PC-9 (cell line): Measurements from ENCODE around the gene ADAMTS8. TPM values are rescaled to one million over a fixed set of nuclear protein-coding genes. Genes with fewer than 3 reads are reported as not detected.

Experiments used
- BruUV-seq: library from RNA; stranded (reverse); fragments of 400-500 nt; replicated peaks from 2 replicates; lab custom pipeline; 2021; lab: Mats Ljungman, UMichigan
- CTCF ChIA-PET: fragments of 300-600 bp; sonication (Branson Sonifier 250); formaldehyde crosslinking; loops from one replicate; lab custom pipeline; 2022; ENCODE audit warnings: antibody characterized with exemption; lab: Charles Lee
- POLR2A ChIA-PET: fragments of 300-600 bp; sonication (Branson Sonifier 250); formaldehyde crosslinking; loops from one replicate; lab custom pipeline; 2022; ENCODE audit warnings: antibody characterized with exemption; ENCODE audit not compliant: unreplicated experiment; lab: Charles Lee
- DNase-seq, 2 experiments: peaks; one replicate each; pipeline versions ENCODE4 v3.0.0 to v3.0.0-alpha.2; 2015 to 2022; ENCODE audit warnings: mixed read lengths in 1 of 2
- H2AFZ ChIP-seq: fragments of 200-600 bp; sonication (generic); 2 replicates; pipeline ENCODE4 v1.8.1; 2017; ENCODE audit warnings: antibody characterized with exemption
- H3F3A ChIP-seq: fragments of 200-600 bp; sonication (generic); 2 replicates; pipeline ENCODE4 v1.8.1; 2017; ENCODE audit warnings: antibody characterized with exemption, mild to moderate bottlenecking, low read depth; ENCODE audit not compliant: insufficient read depth
- H3K27ac ChIP-seq: fragments of 200-600 bp; sonication (generic); 2 replicates; pipeline ENCODE4 v1.6.1; 2016; ENCODE audit warnings: mixed run types
- H3K27me3 ChIP-seq: fragments of 200-600 bp; sonication (generic); 2 replicates; pipeline ENCODE4 v1.6.1; 2016; ENCODE audit warnings: low read depth, mixed run types; ENCODE audit not compliant: insufficient read depth
- H3K36me3 ChIP-seq: fragments of 200-600 bp; sonication (generic); 2 replicates; pipeline ENCODE4 v1.6.1; 2016; ENCODE audit warnings: low read depth, mixed run types
- H3K4me1 ChIP-seq: fragments of 200-600 bp; sonication (generic); replicated peaks from 2 replicates; pipeline ENCODE4 v1.6.1; 2016; ENCODE audit warnings: mixed run types; ENCODE audit not compliant: insufficient read depth
- H3K4me2 ChIP-seq: fragments of 200-600 bp; sonication (generic); 2 replicates; pipeline ENCODE4 v1.6.1; 2017; ENCODE audit warnings: mixed run types
- H3K4me3 ChIP-seq: fragments of 200-600 bp; sonication (generic); 2 replicates; pipeline ENCODE4 v1.6.1; 2016; ENCODE audit warnings: mixed run types
- H3K79me2 ChIP-seq: fragments of 200-600 bp; sonication (generic); 2 replicates; pipeline ENCODE4 v1.6.1; 2017; ENCODE audit warnings: low read depth, mixed run types
- H3K9me2 ChIP-seq: fragments of 200-600 bp; sonication (generic); 2 replicates; pipeline ENCODE4 v1.8.1; 2017; ENCODE audit warnings: mild to moderate bottlenecking; ENCODE audit not compliant: insufficient read depth
- H3K9me3 ChIP-seq: fragments of 200-600 bp; sonication (generic); 2 replicates; pipeline ENCODE4 v1.8.1; 2016; ENCODE audit warnings: low read depth; ENCODE audit not compliant: insufficient read depth
- H4K20me1 ChIP-seq: fragments of 200-600 bp; sonication (generic); 2 replicates; pipeline ENCODE4 v1.8.1; 2017; ENCODE audit not compliant: insufficient read depth
- CTCF ChIP-seq: fragments of 200-600 bp; sonication (generic); conservative IDR thresholded peaks from 2 replicates; pipeline ENCODE4 v1.6.1; 2017; ENCODE audit warnings: mixed run types, antibody characterized with exemption, mild to moderate bottlenecking, moderate library complexity
- EZH2 ChIP-seq: fragments of 200-600 bp; sonication (generic); IDR thresholded peaks from 2 replicates; pipeline ENCODE4 v1.8.0; 2017; ENCODE audit warnings: antibody characterized with exemption, low read depth
- intact Hi-C: fragments of 100-400 bp; cut with micrococcal nuclease; formaldehyde crosslinking; loops from one replicate; pipeline ENCODE4 v1.10.0; 2022; ENCODE audit not compliant: unreplicated experiment
- total RNA-seq: library from RNA; stranded (reverse); gene quantifications from 2 replicates; pipeline ENCODE4 v1.2.3, GENCODE V29; 2021

ADAMTS8 gene
- total RNA-seq, 1 experiment from 2014 or later, result not detected

GRCh38 chr11:130413405-130414106, 14.9 kb downstream of the ADAMTS8 start:
- Histone ChIP-seq H3K9me2 (no peaks in the 10 kb centered on the region), H3K79me2 (no peaks in the 10 kb centered on the region), H3F3A (0 out of 2 replicates have a peak, but pooled peaks cover 5% of the 10 kb centered on the region), H2AFZ (no peak overlapping the region), H3K9me3 (no peaks in the 10 kb centered on the region), H3K4me2 (no peak overlapping the region), H3K36me3 (no peaks in the 10 kb centered on the region), H3K27ac (no peak overlapping the region), H3K4me1 (no peaks in the 10 kb centered on the region), H4K20me1 (no peaks in the 10 kb centered on the region), H3K27me3 (peaks cover 21% of the 10 kb centered on the region; the same call in 1 of the 2 replicates), H3K4me3 (no peak overlapping the region)
- POLR2A ChIA-PET, result interaction anchor here (0.6 kb wide), 1 partner anchor 253 kb away, joined by 4 read pairs; no protein-coding TSS in a partner anchor
- intact Hi-C loops, result no loop called here
- TF ChIP-seq EZH2 (no peak), CTCF (no peak)
- DNase-seq, result peak in 1 of 2 experiments; percentile 50
- CTCF ChIA-PET, result no interaction called here
- no TSS peak for BruUV-seq

- no peak overlapping the region for H3K4me2 ChIP-seq
- POLR2A ChIA-PET, result no interaction called here
- no peaks in the 10 kb centered on the region for H3K79me2 ChIP-seq
- BruUV-seq, result no TSS peak
- H3K36me3 ChIP-seq, result no peaks in the 10 kb centered on the region
- no peaks in the 10 kb centered on the region for H4K20me1 ChIP-seq
- H3K27me3 ChIP-seq, result peaks cover 14% of the 10 kb centered on the region; the same call in 1 of the 2 replicates
- no peaks in the 10 kb centered on the region; the same call in 1 of the 2 replicates for H3K4me1 ChIP-seq
- no peak overlapping the region for H3K27ac ChIP-seq
- intact Hi-C loops, result no loop called here
- no peak overlapping the region for H2AFZ ChIP-seq
- CTCF ChIA-PET, result no interaction called here
- no peak for DNase-seq
- H3K4me3 ChIP-seq, result no peak overlapping the region
- no peaks in the 10 kb centered on the region for H3K9me2 ChIP-seq
- H3F3A ChIP-seq, result 0 out of 2 replicates have a peak, but pooled peaks cover 5% of the 10 kb centered on the region
- no peaks in the 10 kb centered on the region for H3K9me3 ChIP-seq
- TF ChIP-seq EZH2 (no peak), CTCF (no peak)
Measured at GRCh38 chr11:130411223-130411622, 17.2 kb downstream of the ADAMTS8 start.

GRCh38 chr11:130409594-130410388, 18.6 kb downstream of the ADAMTS8 start:
- no peak for DNase-seq
- intact Hi-C loops, result no loop called here
- BruUV-seq, result no TSS peak
- H3K4me2 ChIP-seq, result no peak overlapping the region
- no peaks in the 10 kb centered on the region for H3K79me2 ChIP-seq
- H3K9me3 ChIP-seq, result no peaks in the 10 kb centered on the region
- no peak overlapping the region for H2AFZ ChIP-seq
- no peaks in the 10 kb centered on the region for H3K9me2 ChIP-seq
- POLR2A ChIA-PET, result no interaction called here
- no peaks in the 10 kb centered on the region; the same call in 1 of the 2 replicates for H3K4me1 ChIP-seq
- CTCF ChIA-PET, result no interaction called here
- no peak overlapping the region for H3K4me3 ChIP-seq
- peaks cover 9% of the 10 kb centered on the region; the same call in 1 of the 2 replicates for H3K27me3 ChIP-seq
- H3K27ac ChIP-seq, result no peak overlapping the region
- H4K20me1 ChIP-seq, result no peaks in the 10 kb centered on the region
- no peaks in the 10 kb centered on the region for H3K36me3 ChIP-seq
- TF ChIP-seq CTCF (no peak), EZH2 (no peak)
- 0 out of 2 replicates have a peak, but pooled peaks cover 5% of the 10 kb centered on the region for H3F3A ChIP-seq
